Measurements from ENCODE around the gene PRKAR2B.

The PRKAR2B gene

GRCh38 chr7:107115114-107115513 lies 70.6 kb downstream of the PRKAR2B start:
- in situ Hi-C loops (cut with MboI; ENCODE audit: low sequenced_read_pairs): no loop called here

DNA sequence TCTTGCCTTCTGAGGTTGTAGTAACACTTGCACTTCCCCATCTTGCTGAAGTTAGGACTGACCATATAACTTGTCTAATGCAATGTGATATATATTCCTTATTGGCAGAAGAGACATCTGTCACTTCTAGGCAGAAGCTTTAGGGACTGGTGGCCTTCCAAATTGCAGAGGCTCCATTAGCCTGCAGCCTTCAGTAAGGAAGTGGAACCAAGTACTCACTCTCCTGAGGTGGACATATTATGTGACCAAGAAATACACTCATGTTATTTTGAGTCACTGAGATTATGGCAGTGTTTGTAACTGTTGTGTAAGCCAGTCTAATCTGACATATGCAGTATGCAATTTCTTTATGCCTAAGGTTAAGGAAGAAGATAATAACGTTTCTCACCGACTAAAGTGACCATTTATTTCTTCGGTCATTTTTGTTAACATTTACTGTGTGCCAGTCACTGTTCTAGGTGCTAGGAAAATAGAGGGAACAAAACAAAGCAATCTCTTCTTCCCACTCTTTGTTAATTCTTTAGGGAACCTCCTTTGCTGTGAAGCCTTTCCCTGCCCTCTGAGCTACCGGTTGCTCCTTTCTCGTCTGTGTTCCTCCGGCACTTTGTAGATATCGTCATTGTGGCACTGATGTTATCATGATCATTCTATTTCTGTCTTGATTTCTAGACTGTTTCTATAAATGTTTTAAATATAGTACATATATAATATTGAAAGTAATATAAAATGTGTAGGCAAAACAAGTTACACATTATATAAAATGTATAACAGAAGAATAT lies 71.4 kb downstream of the PRKAR2B start:
- in situ Hi-C loops (cut with MboI; ENCODE audit: low sequenced_read_pairs): no loop called here

GRCh38 chr7:107118109-107118900 lies 73.8 kb downstream of the PRKAR2B start:
- in situ Hi-C loops (cut with MboI; ENCODE audit: low sequenced_read_pairs): no loop called here

DNA sequence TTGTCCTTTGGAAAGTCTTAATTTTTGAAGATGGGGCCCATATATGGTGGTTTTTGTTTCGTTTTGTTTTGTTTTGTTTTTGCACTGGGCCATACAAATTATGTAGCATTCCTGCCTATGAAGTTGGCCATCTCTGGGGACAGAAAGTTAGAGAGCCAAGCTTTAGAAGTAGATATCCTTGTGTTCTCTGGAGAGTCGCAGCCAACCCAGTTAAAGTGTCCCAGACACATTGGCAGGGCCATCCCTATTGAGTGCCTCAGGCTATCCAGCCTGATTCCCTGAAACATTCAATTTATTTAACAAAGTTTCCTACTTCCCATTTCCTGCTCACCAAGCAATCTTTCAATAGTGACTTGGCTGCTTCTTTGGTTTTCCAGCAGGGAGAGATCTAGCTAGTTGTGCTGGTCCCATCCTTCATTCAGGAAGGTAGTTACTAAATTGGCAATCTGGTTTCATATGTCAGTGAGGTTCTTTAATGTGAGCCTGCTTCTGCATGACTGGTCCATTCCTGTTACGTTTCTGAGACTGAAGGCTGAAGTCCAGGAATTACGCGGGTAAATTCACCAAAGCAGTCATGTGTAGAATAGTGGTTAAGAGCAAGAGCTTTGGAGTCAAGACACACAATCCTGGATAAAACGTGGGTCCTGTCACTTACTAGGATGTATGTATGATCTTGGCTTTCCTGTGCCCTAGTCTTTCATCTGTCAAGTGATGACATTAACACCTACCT lies 75.0 kb downstream of the PRKAR2B start:
- in situ Hi-C loops (cut with MboI; ENCODE audit: low sequenced_read_pairs): no loop called here

DNA sequence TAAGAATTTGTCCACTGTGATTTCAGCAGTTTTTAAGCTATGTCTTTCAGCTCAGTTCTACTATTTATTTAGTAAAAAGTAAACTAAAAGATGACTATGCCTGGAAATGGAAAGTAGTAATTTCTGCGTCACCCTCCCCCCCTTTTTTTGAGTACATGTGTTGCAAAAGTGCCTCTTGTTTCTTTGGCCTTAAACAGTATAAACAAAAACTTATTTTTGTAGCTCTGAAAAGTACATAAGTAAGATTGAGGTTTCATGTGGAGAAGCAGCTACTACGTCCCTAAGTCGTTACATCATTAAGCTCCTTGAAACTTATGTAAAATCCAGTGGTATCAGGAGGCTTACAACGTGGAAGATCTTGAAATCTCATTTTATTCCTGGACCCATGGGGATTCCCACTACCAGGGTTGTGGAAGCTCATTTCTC lies 78.0 kb downstream of the PRKAR2B start:
- in situ Hi-C loops (cut with MboI; ENCODE audit: low sequenced_read_pairs): no loop called here

- in situ Hi-C loops (cut with MboI; ENCODE audit: low sequenced_read_pairs): no loop called here
These were observed 78.9 kb downstream of the PRKAR2B start for GRCh38 chr7:107123392-107123791.

DNA sequence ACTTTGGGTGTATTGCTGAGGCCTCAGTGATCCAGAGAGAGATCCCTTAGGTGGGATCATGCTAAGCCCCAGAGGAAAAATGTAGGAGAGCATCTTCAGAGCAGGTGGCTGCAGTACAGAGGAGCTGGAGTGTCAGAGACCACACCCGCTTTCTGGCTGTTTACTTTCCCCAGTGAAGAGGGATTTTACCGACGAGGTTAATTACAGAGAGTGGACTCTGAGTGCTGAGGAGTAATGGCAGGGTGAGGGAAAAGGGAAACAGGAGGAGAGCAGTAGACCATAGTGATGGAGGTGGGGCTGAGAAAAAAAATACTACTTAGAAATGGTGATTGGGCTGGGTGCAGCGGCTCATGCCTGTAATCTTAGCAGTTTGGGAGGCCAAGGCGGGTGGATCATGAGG lies 81.0 kb downstream of the PRKAR2B start:
- in situ Hi-C loops (cut with MboI; ENCODE audit: low sequenced_read_pairs): no loop called here

DNA sequence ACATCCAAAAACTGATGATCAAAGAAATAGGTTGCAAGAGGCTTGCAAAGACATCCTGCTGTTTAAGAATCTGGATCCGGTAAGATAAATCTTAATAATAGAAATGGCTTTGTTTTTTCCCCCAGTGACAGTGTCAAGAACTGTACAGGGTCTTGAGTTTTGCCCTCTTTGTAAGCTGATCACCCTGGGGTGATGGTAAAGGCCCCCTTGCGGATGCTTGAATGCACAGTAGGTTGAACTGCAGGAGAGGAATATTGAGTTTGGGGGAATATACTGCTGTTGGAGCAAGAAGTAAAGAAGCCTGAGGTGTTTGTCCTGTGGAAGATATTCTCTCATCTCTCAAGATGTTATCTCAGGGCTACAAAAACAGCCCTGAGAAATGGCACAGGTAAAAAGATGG lies 83.7 kb downstream of the PRKAR2B start:
- in situ Hi-C loops (cut with MboI; ENCODE audit: low sequenced_read_pairs): no loop called here

DNA sequence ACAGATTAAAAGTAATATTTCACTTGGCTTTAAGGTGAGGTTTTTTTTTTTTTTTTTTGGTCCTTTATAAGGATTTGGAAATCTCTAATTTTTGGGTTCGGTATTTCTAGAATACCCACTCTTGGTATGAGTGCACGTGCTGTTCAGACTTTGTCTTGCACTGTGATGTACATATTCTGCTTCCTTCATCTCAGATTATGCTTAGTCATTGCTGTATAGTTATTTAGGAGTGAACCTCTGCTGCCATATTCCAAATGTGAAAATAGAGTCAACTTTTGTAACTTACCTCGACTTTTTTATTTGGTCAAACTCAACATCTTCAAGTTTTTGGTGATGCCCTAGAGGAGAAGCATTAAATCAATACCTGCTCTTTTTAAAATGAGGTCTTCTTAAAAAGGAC lies 84.2 kb downstream of the PRKAR2B start:
- in situ Hi-C loops (cut with MboI; ENCODE audit: low sequenced_read_pairs): no loop called here

DNA sequence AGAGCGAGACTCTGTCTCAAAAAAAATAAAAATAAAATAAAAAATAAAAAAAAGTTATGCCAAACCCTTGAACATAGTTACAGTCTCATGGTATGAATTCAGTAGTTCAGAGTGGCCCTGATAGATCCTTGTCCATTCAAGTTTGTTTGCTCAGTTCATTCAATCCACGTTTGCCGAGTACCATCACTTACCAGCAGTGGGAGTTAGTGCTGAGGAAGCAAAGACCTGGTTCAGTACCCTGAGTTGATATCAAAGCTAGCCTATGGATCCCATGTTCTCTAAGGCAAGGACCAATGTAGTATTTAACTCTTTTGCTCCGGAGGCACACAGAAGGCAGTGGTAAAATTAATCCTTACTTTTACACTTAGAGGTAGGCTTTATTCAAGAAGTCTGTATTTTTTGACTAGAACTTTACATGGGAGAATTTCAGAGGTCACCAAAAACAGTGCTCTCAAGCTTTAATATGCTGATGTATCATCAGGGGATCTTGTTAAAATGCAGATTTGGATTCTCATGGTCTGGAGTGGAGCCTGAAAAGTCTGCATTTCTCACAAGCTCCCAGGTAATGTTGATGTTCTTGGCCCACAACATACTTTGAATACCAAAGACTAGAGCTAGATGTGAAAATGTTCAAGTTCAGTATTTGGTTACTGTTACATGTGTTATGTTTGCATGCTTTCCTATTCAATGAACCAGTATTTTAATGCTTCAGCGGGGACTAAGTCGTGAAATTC lies 86.1 kb downstream of the PRKAR2B start:
- in situ Hi-C loops (cut with MboI; ENCODE audit: low sequenced_read_pairs): no loop called here

- in situ Hi-C loops (cut with MboI; ENCODE audit: low sequenced_read_pairs): no loop called here
These were observed 88.9 kb downstream of the PRKAR2B start for GRCh38 chr7:107133396-107133795.

DNA sequence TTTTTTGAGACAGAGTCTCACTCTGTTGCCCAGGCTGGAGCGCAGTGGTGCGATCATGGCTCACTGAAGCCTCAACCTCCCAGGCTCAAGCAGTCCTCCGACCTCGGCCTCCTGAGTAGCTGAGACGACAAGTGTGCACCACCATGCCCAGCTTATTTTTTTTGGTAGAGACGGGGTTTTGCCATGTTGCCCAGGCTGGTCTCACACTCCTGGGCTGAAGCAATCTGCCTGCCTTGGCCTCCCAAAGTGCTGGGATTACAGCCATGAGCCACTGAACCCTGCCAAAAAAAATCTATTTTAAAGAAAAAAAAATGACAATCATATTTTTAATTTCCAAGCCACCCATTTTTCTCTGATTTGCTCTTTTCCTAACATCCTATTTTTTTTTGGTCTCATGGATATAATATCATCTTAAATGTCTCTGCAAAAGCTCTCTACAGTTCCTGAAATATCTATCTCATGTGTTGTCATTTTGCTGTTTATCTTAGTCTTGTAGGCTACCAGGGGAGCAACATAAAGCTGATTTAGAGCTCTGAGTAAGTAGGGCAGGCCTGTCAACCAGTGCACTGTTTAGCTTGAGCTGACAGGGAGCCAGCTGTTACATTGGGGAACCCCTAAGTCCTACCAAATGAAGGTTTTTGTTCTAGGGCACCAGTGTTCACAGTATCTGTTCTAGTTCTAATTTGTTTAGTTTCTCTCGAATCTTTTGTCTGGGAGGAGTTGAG lies 94.4 kb downstream of the PRKAR2B start:
- in situ Hi-C loops (cut with MboI; ENCODE audit: low sequenced_read_pairs): no loop called here

DNA sequence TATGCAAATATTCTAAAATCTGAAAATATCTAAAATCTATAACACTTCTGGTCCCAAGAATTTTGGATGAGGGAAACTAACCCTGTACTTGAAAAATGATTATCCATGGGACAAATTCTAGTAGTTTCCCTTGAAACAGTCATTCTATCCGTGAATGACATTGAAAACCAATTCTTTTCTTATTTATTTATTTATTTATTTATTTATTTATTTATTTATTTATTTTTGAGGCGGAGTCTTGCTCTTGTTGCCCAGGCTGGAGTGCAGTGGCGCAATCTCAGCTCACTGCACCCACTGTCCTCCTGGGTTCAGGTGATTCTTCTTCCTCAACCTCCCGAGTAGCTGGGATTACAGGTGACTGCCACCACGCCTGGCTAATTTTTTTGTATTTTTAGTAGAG lies 99.4 kb downstream of the PRKAR2B start:
- in situ Hi-C loops (cut with MboI; ENCODE audit: low sequenced_read_pairs): loop anchor here (10.0 kb wide), 1 partner anchor 349 kb away; no protein-coding TSS in a partner anchor

DNA sequence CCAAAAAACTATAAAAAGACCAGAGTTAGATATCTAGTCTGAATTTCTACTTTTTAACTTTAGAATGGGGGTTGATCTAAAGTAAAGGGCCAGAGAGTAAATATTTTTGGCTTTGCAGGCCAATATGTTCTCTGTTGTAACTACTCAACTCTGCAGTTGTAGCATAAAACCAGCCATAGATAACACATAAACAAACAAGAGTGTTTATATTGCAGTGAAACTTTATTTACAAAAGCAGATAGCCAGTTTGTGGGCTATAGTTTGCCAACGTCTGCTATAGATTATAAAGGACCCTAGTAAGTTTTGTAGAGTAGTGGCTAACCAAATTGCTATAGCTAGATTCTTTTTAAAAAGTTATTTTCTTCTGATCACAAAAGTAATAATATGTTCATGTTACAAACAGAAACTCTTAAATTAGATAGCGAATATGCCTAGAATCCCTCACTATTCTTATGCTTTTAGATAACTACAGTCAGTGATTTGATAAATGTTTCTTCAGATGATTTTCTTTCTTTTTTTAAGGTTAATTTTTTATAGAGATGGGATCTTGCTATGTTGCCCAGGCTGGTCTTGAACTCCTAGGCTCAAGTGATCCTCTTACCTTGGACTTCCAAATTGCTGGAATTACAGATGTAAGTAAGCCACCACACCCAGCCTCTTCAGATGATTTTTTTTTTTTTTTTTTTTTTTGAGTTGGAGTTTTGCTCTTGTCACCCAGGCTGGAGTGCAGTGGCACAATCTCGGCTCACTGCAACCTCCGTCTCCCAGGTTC lies 100.7 kb downstream of the PRKAR2B start:
- in situ Hi-C loops (cut with MboI; ENCODE audit: low sequenced_read_pairs): loop anchor here (10.0 kb wide), 1 partner anchor 350 kb away; no protein-coding TSS in a partner anchor

- in situ Hi-C loops (cut with MboI; ENCODE audit: low sequenced_read_pairs): loop anchor here (10.0 kb wide), 1 partner anchor 353 kb away; no protein-coding TSS in a partner anchor
These were observed 103.2 kb downstream of the PRKAR2B start for GRCh38 chr7:107147464-107148393.

- in situ Hi-C loops (cut with MboI; ENCODE audit: low sequenced_read_pairs): loop anchor here (10.0 kb wide), 1 partner anchor 354 kb away; no protein-coding TSS in a partner anchor
These were observed 104.2 kb downstream of the PRKAR2B start for GRCh38 chr7:107148721-107149120.

- in situ Hi-C loops (cut with MboI; ENCODE audit: low sequenced_read_pairs): loop anchor here (10.0 kb wide), 2 partner anchors 195 to 355 kb away; no protein-coding TSS in a partner anchor
These were observed 105.4 kb downstream of the PRKAR2B start for GRCh38 chr7:107149863-107150262.
